ENCODE data around the gene ATRNL1.

The ATRNL1 gene

DNA sequence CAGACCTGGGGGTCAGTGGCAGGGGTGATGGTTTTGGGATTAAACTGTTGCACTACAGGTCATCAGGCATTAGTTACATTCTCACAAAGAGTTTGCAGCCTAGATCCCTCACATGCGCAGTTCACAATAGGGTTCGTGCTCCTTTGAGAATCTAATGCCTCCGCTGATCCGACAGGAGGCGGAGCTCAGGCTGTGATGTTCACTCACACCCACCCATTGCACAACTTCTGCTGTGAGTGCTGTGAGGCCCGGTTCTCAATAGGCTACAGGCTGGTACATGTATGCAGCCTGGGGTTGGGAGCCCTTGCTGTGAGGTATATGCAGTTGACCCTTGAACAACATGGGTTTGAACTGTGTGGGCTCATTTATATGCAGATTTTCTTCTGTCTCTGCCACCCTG is 763.4 kb downstream of the ATRNL1 start:
- Histone ChIP-seq H3K4me1 (ENCODE audit: insufficient read depth, low read length) (no peaks in the 10 kb centered on the region), H3K27me3 (ENCODE audit: insufficient read depth, low read length, poor library complexity) (no peaks in the 10 kb centered on the region), H3K27ac (ENCODE audit: low read length) (no peak overlapping the region), H3K4me3 (ENCODE audit: low read depth in 1 of 2, low read length in 2 of 2) (no peak overlapping the region), H3K4me2 (ENCODE audit: insufficient read depth, low read length) (no peak overlapping the region), H3K36me3 (ENCODE audit: insufficient read depth, low read length) (no peaks in the 10 kb centered on the region), H2AFZ (ENCODE audit: low read depth, low read length) (no peak overlapping the region), H3K9me3 (ENCODE audit: insufficient read depth, low read length, severe bottlenecking) (no peaks in the 10 kb centered on the region), H3K79me2 (ENCODE audit: insufficient read depth, low read length) (no peaks in the 10 kb centered on the region), H3K9ac (ENCODE audit: low read depth, low read length) (no peak overlapping the region), H4K20me1 (ENCODE audit: insufficient read depth, low read length) (no peaks in the 10 kb centered on the region)
- TF ChIP-seq, protein P1, sequence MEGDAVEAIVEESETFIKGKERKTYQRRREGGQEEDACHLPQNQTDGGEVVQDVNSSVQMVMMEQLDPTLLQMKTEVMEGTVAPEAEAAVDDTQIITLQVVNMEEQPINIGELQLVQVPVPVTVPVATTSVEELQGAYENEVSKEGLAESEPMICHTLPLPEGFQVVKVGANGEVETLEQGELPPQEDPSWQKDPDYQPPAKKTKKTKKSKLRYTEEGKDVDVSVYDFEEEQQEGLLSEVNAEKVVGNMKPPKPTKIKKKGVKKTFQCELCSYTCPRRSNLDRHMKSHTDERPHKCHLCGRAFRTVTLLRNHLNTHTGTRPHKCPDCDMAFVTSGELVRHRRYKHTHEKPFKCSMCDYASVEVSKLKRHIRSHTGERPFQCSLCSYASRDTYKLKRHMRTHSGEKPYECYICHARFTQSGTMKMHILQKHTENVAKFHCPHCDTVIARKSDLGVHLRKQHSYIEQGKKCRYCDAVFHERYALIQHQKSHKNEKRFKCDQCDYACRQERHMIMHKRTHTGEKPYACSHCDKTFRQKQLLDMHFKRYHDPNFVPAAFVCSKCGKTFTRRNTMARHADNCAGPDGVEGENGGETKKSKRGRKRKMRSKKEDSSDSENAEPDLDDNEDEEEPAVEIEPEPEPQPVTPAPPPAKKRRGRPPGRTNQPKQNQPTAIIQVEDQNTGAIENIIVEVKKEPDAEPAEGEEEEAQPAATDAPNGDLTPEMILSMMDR (IDR thresholded peaks at IDR 0.05; ENCODE audit: borderline replicate concordance, extremely low read depth, low read length, poor library complexity, severe bottlenecking) = no peak
- TF ChIP-seq EZH2 (IDR thresholded peaks at IDR 0.05; ENCODE audit: borderline replicate concordance, low read depth, low read length, severe bottlenecking) = no peak
- DNase-seq (no peak), ATAC-seq (ENCODE audit: insufficient read depth, low read depth) (no peak)

- DNase-seq = no peak
- no peaks in the 10 kb centered on the region for H3K4me1 ChIP-seq (ENCODE audit: insufficient read depth, low read length)
- H3K9me3 ChIP-seq (ENCODE audit: insufficient read depth, low read length, severe bottlenecking) = no peaks in the 10 kb centered on the region
- H3K27me3 ChIP-seq (ENCODE audit: insufficient read depth, low read length, poor library complexity) = no peaks in the 10 kb centered on the region
- no peak overlapping the region for H3K4me3 ChIP-seq (ENCODE audit: low read depth in 1 of 2, low read length in 2 of 2)
- no peak for ATAC-seq (ENCODE audit: insufficient read depth, low read depth)
- no peak overlapping the region for H3K27ac ChIP-seq (ENCODE audit: low read length)
- no peak for TF ChIP-seq EZH2 (IDR thresholded peaks at IDR 0.05; ENCODE audit: borderline replicate concordance, low read depth, low read length, severe bottlenecking)
- TF ChIP-seq, protein P1 (IDR thresholded peaks at IDR 0.05; ENCODE audit: borderline replicate concordance, extremely low read depth, low read length, poor library complexity, severe bottlenecking) = no peak
- H3K79me2 ChIP-seq (ENCODE audit: insufficient read depth, low read length) = no peaks in the 10 kb centered on the region
- H2AFZ ChIP-seq (ENCODE audit: low read depth, low read length) = no peak overlapping the region
- H3K9ac ChIP-seq (ENCODE audit: low read depth, low read length) = no peak overlapping the region
- H4K20me1 ChIP-seq (ENCODE audit: insufficient read depth, low read length) = no peaks in the 10 kb centered on the region
- H3K36me3 ChIP-seq (ENCODE audit: insufficient read depth, low read length) = no peaks in the 10 kb centered on the region
- no peak overlapping the region for H3K4me2 ChIP-seq (ENCODE audit: insufficient read depth, low read length)
These were observed 764.7 kb downstream of the ATRNL1 start for GRCh38 chr10:115857856-115858255.

- H3K36me3 ChIP-seq (ENCODE audit: insufficient read depth, low read length) = no peaks in the 10 kb centered on the region
- no peaks in the 10 kb centered on the region for H3K4me1 ChIP-seq (ENCODE audit: insufficient read depth, low read length)
- no peak overlapping the region for H3K4me3 ChIP-seq (ENCODE audit: low read depth in 1 of 2, low read length in 2 of 2)
- no peak overlapping the region for H3K27ac ChIP-seq (ENCODE audit: low read length)
- H3K9me3 ChIP-seq (ENCODE audit: insufficient read depth, low read length, severe bottlenecking) = no peaks in the 10 kb centered on the region
- no peak overlapping the region for H3K9ac ChIP-seq (ENCODE audit: low read depth, low read length)
- H3K27me3 ChIP-seq (ENCODE audit: insufficient read depth, low read length, poor library complexity) = no peaks in the 10 kb centered on the region
- no peaks in the 10 kb centered on the region for H3K79me2 ChIP-seq (ENCODE audit: insufficient read depth, low read length)
- H2AFZ ChIP-seq (ENCODE audit: low read depth, low read length) = no peak overlapping the region
- no peak overlapping the region for H3K4me2 ChIP-seq (ENCODE audit: insufficient read depth, low read length)
- no peak for TF ChIP-seq EZH2 (IDR thresholded peaks at IDR 0.05; ENCODE audit: borderline replicate concordance, low read depth, low read length, severe bottlenecking)
- TF ChIP-seq, protein P1 (IDR thresholded peaks at IDR 0.05; ENCODE audit: borderline replicate concordance, extremely low read depth, low read length, poor library complexity, severe bottlenecking) = no peak
- H4K20me1 ChIP-seq (ENCODE audit: insufficient read depth, low read length) = no peaks in the 10 kb centered on the region
- no peak for DNase-seq
- ATAC-seq (ENCODE audit: insufficient read depth, low read depth) = no peak
These were observed 767.3 kb downstream of the ATRNL1 start for GRCh38 chr10:115860182-115861107.
